ENCODE data around the gene CLCN5. TPM values are rescaled to one million over a fixed set of nuclear protein-coding genes. Genes with fewer than 3 reads are reported as not detected.

The CLCN5 gene
- total RNA-seq, 1 experiment from 2014 or later = 23.6 TPM

- Histone ChIP-seq H3K27me3 (ENCODE audit: control insufficient read depth, insufficient read depth, low read length) (no peaks in the 10 kb centered on the region), H3K36me3 (ENCODE audit: control insufficient read depth, insufficient read depth, low read length) (no peaks in the 10 kb centered on the region; the same call in none of the 2 replicates), H3K9me3 (ENCODE audit: control insufficient read depth, insufficient read depth, low read depth, low read length) (no peaks in the 10 kb centered on the region), H3K4me1 (ENCODE audit: control insufficient read depth, insufficient read depth, low read length) (no peaks in the 10 kb centered on the region), H3K27ac (ENCODE audit: low read length) (no peak overlapping the region), H3K4me3 (ENCODE audit: low read depth in 2 of 2, low read length in 2 of 2) (no peak overlapping the region)
- no peak for DNase-seq (ENCODE audit: low read depth, low spot score)
- ATAC-seq = no peak
- ChIA-PET CTCF (no interaction called here), POLR2A (no interaction called here)
- TF ChIP-seq, protein P1, sequence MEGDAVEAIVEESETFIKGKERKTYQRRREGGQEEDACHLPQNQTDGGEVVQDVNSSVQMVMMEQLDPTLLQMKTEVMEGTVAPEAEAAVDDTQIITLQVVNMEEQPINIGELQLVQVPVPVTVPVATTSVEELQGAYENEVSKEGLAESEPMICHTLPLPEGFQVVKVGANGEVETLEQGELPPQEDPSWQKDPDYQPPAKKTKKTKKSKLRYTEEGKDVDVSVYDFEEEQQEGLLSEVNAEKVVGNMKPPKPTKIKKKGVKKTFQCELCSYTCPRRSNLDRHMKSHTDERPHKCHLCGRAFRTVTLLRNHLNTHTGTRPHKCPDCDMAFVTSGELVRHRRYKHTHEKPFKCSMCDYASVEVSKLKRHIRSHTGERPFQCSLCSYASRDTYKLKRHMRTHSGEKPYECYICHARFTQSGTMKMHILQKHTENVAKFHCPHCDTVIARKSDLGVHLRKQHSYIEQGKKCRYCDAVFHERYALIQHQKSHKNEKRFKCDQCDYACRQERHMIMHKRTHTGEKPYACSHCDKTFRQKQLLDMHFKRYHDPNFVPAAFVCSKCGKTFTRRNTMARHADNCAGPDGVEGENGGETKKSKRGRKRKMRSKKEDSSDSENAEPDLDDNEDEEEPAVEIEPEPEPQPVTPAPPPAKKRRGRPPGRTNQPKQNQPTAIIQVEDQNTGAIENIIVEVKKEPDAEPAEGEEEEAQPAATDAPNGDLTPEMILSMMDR (IDR thresholded peaks at IDR 0.05) = no peak
- TF ChIP-seq POLR2AphosphoS5 (IDR thresholded peaks at IDR 0.05; ENCODE audit: low read depth, low read length) = no peak
- intact Hi-C loops (cut with micrococcal nuclease; ENCODE audit: unreplicated experiment) = no loop called here
- in situ Hi-C loops (cut with HindIII; ENCODE audit: low pct_unique_long_range_greater_than_20kb, low sequenced_read_pairs) = no loop called here
- no TSS peak for BruUV-seq (replicated peaks)
These were observed 7.6 kb downstream of the CLCN5 start for GRCh38 chrX:49930039-49930438.

DNA sequence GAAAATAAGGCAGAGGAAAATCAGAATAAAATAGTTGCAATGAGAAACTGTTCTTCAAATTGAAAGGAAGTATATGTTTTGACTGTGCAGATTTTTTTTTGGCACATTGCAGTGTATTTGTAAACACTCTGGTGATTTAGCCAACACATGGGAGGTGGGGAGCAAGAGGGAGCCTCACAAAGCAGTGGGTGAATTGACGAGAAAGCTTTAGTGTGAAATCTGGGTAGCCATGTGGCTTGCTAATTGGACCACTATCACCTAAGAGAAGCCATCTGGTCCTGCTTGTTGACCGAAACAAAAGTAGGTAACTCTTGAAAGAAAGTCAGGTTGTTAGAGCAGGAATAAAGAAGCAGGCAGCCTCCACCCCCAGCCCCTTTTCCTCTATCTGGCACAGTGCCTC is 10.4 kb downstream of the CLCN5 start:
- ChIA-PET POLR2A (no interaction called here), CTCF (no interaction called here)
- Histone ChIP-seq H3K4me1 (ENCODE audit: control insufficient read depth, insufficient read depth, low read length) (no peaks in the 10 kb centered on the region), H3K27ac (ENCODE audit: low read length) (no peak overlapping the region), H3K27me3 (ENCODE audit: control insufficient read depth, insufficient read depth, low read length) (no peaks in the 10 kb centered on the region), H3K36me3 (ENCODE audit: control insufficient read depth, insufficient read depth, low read length) (no peaks in the 10 kb centered on the region; the same call in 1 of the 2 replicates), H3K4me3 (ENCODE audit: low read depth in 2 of 2, low read length in 2 of 2) (no peak overlapping the region), H3K9me3 (ENCODE audit: control insufficient read depth, insufficient read depth, low read depth, low read length) (no peaks in the 10 kb centered on the region)
- ATAC-seq (no peak), DNase-seq (ENCODE audit: low read depth, low spot score) (no peak)
- in situ Hi-C loops (cut with HindIII; ENCODE audit: low pct_unique_long_range_greater_than_20kb, low sequenced_read_pairs) = no loop called here
- no TSS peak for BruUV-seq (replicated peaks)
- intact Hi-C loops (cut with micrococcal nuclease; ENCODE audit: unreplicated experiment) = no loop called here
- no peak for TF ChIP-seq POLR2AphosphoS5 (IDR thresholded peaks at IDR 0.05; ENCODE audit: low read depth, low read length)
- TF ChIP-seq, protein P2, sequence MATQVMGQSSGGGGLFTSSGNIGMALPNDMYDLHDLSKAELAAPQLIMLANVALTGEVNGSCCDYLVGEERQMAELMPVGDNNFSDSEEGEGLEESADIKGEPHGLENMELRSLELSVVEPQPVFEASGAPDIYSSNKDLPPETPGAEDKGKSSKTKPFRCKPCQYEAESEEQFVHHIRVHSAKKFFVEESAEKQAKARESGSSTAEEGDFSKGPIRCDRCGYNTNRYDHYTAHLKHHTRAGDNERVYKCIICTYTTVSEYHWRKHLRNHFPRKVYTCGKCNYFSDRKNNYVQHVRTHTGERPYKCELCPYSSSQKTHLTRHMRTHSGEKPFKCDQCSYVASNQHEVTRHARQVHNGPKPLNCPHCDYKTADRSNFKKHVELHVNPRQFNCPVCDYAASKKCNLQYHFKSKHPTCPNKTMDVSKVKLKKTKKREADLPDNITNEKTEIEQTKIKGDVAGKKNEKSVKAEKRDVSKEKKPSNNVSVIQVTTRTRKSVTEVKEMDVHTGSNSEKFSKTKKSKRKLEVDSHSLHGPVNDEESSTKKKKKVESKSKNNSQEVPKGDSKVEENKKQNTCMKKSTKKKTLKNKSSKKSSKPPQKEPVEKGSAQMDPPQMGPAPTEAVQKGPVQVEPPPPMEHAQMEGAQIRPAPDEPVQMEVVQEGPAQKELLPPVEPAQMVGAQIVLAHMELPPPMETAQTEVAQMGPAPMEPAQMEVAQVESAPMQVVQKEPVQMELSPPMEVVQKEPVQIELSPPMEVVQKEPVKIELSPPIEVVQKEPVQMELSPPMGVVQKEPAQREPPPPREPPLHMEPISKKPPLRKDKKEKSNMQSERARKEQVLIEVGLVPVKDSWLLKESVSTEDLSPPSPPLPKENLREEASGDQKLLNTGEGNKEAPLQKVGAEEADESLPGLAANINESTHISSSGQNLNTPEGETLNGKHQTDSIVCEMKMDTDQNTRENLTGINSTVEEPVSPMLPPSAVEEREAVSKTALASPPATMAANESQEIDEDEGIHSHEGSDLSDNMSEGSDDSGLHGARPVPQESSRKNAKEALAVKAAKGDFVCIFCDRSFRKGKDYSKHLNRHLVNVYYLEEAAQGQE (IDR thresholded peaks at IDR 0.05; ENCODE audit: insufficient read depth in 1 of 2, low read depth in 2 of 2, low read length in 1 of 2) = no peak
- TF ChIP-seq, protein P1 (IDR thresholded peaks at IDR 0.05) = no peak
- no peak for TF ChIP-seq TCF7L2 (IDR thresholded peaks at IDR 0.05; ENCODE audit: low read depth, low read length)
- no peak for TF ChIP-seq SIN3A (IDR thresholded peaks at IDR 0.05; ENCODE audit: borderline replicate concordance, insufficient read depth, low read depth, low read length)

- Histone ChIP-seq H3K9me3 (ENCODE audit: control insufficient read depth, insufficient read depth, low read depth, low read length) (no peaks in the 10 kb centered on the region), H3K27me3 (ENCODE audit: control insufficient read depth, insufficient read depth, low read length) (no peaks in the 10 kb centered on the region)
These were observed 11.8 kb downstream of the CLCN5 start for GRCh38 chrX:49934148-49934547.

More at GRCh38 chrX:49934148-49934547, 11.8 kb downstream of the CLCN5 start:
- DNase-seq (ENCODE audit: low read depth, low spot score) (no peak), ATAC-seq (no peak)
- in situ Hi-C loops (cut with HindIII; ENCODE audit: low pct_unique_long_range_greater_than_20kb, low sequenced_read_pairs) (no loop called here), intact Hi-C loops (cut with micrococcal nuclease; ENCODE audit: unreplicated experiment) (no loop called here)
- no TSS peak for BruUV-seq (replicated peaks)
- ChIA-PET CTCF (no interaction called here), POLR2A (no interaction called here)
- Histone ChIP-seq H3K27ac (ENCODE audit: low read length) (no peak overlapping the region), H3K36me3 (ENCODE audit: control insufficient read depth, insufficient read depth, low read length) (no peaks in the 10 kb centered on the region; the same call in 1 of the 2 replicates), H3K4me1 (ENCODE audit: control insufficient read depth, insufficient read depth, low read length) (no peaks in the 10 kb centered on the region), H3K4me3 (ENCODE audit: low read depth in 2 of 2, low read length in 2 of 2) (no peak overlapping the region)
- TF ChIP-seq SIN3A (IDR thresholded peaks at IDR 0.05; ENCODE audit: borderline replicate concordance, insufficient read depth, low read depth, low read length) (no peak), TCF7L2 (IDR thresholded peaks at IDR 0.05; ENCODE audit: low read depth, low read length) (no peak), POLR2AphosphoS5 (IDR thresholded peaks at IDR 0.05; ENCODE audit: low read depth, low read length) (no peak)
- TF ChIP-seq, protein P1 (IDR thresholded peaks at IDR 0.05) = no peak
- TF ChIP-seq, protein P2 (IDR thresholded peaks at IDR 0.05; ENCODE audit: insufficient read depth in 1 of 2, low read depth in 2 of 2, low read length in 1 of 2) = no peak
